DND-41 (cell line): ENCODE results near the gene REPS2.

ENCODE experiments used
- CTCF ChIP-seq: IDR thresholded peaks from 2 replicates; pipeline ENCODE4 v1.5.1; 2012; ENCODE audit warnings: borderline replicate concordance, low read length, moderate library complexity, mild to moderate bottlenecking; ENCODE audit not compliant: poor library complexity, severe bottlenecking; ENCODE audit errors: extremely low read depth
- EZH2 ChIP-seq: IDR thresholded peaks from 3 replicates; pipeline ENCODE4 v1.6.1; 2012; ENCODE audit warnings: borderline replicate concordance, low read depth, mild to moderate bottlenecking, moderate library complexity, low read length, inconsistent platforms; ENCODE audit not compliant: severe bottlenecking

GRCh38 chrX:16917120-16917519 lies 29.3 kb upstream of the REPS2 start:
- TF ChIP-seq CTCF = no peak
- TF ChIP-seq EZH2 = no peak
